ENCODE results near the gene TVP23A.

DNA sequence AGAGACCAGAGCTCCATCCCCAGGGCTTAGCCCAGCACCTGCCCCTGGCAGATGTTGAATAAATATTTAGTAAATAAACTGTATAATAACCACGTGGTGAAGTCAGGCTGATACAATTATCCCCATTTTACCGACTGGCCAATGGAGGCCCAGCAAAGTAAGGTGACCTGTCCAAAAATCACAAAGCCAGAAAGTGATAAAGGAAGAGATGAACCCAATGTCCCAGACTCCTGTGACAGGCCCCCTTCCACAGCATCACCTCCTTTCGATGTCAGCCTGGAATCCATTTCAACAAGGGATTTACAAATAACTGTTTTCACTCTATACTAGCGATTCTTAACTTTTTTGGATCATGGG, 5.5 kb downstream of the TVP23A start:
- TF ChIP-seq POLR2A (IDR thresholded peaks at IDR 0.05): no peak
- TF ChIP-seq, protein P1, sequence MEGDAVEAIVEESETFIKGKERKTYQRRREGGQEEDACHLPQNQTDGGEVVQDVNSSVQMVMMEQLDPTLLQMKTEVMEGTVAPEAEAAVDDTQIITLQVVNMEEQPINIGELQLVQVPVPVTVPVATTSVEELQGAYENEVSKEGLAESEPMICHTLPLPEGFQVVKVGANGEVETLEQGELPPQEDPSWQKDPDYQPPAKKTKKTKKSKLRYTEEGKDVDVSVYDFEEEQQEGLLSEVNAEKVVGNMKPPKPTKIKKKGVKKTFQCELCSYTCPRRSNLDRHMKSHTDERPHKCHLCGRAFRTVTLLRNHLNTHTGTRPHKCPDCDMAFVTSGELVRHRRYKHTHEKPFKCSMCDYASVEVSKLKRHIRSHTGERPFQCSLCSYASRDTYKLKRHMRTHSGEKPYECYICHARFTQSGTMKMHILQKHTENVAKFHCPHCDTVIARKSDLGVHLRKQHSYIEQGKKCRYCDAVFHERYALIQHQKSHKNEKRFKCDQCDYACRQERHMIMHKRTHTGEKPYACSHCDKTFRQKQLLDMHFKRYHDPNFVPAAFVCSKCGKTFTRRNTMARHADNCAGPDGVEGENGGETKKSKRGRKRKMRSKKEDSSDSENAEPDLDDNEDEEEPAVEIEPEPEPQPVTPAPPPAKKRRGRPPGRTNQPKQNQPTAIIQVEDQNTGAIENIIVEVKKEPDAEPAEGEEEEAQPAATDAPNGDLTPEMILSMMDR (IDR thresholded peaks at IDR 0.05): no peak

Measured in right lobe of liver (tissue), 4 donors.